ENCODE measurements around the gene EFL1.
"Not testable (repeated sequence)": the region's sequence is repeated elsewhere in the genome, so short reads cannot be mapped to it uniquely, and the experiment has no call there.

The EFL1 gene

DNA sequence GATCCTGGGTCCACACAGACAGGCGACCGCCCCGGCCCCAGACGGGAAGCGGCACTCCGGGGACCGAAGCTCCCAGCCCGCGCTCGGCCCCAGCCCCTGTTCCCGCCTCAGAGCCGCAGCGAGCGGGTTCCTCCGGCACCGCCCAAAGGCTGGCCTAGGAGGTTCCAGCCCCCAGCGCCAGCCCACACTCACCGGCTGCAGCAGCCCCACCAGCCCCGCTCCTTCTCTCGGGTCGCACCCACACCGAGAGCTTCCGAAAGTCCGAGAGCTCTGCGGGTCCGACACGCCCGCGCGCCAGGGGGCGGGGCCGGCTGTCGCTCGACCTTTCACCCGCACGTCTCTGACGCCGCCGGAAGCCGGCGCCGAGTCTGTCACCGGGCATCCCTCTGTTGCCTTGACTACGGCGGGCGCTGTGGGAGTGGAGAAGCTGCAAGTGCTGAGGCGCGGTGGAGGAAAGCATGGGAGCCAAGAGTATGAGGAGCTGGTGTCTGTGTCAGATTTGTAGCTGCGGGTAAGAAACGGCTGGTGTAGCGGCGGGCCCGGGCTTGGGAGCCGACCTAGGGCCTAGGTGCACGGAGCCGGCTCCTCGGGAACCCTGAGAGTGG, at the start of gene EFL1, which contains the start of gene SAXO2:
Gene EFL1, minus strand, starts transcription at position 313 of the 605 bp plus-strand sequence. CDS start 956 bp downstream, outside the sequence.
Gene SAXO2, plus strand, starts transcription at position 397 of the 605 bp plus-strand sequence. Its CDS starts 62 bp downstream, at position 459.
- DNase-seq = peak; percentile 86

DNA sequence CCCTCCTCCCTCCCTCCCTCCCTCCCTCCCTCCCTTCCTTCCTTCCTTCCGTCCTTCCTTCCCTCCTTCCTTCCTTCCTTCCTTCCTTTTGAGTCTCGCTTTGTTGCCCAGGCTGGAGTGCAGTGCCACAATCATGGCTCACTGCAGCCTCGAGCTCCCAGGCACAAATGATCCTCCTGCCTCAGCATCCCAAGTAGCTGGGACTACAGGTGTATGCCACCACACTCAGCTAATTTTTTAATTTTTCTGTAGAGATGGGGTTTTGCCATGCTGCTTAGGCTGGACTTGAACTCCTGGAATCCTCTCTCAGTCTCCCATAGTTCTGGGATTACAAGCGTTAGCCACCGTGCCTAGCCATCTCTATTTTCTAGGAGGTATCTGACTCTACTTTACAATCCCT, 48.8 kb upstream of the EFL1 start:
- DNase-seq = not testable (repeated sequence)

DNA sequence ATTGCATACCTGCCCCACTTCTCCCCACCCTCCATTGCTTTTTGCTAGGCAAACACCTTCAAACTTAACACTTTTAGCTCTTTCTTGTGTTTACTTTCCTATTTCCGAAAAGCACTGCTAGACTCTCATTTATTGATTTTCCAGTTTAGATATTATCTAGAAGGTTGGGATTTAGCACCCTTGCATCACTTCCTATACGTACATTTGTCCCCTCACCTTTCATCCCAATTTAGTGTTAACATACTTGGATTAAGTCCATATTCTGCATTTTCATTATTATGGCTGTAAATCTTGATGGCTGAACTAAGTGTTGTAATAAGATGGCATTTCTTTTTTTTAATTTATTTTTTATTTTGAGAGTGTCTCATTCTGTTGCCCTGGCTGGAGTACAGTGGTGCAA, 47.3 kb upstream of the EFL1 start:
- no peak for DNase-seq

DNA sequence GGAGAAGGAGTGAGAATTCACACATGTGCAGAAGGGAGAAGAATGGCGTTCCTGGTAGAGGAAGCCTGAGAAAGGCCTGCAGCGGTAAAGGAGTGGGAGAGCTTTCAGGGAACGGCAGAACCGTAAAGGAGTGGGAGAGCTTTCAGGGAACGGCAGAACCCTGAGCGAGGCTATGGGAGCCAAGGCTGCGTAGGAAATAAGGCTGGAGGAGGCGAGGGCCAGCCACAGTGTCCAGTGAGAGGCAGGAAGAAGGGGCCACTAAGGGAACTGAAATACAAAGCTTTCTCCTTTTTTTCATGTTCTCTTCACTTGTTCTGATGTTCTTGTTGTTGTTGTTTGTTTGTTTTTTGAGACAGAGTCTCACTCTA, 45.2 kb upstream of the EFL1 start:
- DNase-seq = no peak

DNA sequence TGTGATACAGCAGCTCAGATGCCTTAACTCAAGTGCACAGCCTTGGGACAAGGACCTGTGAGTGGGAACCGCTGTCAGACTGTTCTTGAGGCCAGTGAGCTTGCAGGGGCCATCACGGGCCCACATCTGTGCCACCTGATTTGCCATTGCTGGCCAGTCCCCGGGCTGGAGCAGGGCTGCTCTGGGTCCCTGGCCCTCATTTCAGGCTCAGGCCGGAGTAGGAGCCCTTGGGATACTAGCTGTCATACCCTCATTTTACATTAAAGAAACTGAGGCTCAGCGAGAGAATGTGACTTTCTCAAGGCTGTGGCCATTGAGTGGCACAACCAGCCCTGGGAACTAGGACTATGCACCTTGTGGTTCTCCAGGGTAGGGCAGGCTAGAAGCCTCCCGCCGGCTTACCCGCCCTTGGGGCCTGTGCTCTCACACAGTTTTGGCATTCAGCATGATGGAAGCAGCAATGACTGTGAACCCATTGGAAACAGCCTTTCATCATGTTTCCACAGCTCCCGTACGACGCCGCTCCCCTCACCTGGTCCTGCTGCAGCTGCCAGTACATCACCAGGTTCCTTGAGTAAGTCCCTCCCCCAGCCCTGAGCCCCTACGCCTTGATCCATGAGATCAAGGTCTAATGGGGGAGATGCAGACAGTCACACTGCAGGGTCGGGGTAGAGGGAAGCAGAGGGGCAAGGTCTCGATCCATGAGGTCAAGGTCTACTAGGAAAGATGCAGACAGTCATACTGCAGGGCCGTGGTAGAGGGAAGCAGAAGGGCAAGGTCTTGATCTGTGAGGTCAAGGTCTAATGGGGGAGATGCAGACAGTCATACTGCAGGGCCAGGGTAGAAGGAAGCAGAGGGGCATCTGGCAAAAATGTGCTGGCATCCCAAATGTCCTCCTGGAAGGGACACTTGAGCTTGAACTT, 44.5 kb upstream of the EFL1 start:
- DNase-seq = no peak

DNA sequence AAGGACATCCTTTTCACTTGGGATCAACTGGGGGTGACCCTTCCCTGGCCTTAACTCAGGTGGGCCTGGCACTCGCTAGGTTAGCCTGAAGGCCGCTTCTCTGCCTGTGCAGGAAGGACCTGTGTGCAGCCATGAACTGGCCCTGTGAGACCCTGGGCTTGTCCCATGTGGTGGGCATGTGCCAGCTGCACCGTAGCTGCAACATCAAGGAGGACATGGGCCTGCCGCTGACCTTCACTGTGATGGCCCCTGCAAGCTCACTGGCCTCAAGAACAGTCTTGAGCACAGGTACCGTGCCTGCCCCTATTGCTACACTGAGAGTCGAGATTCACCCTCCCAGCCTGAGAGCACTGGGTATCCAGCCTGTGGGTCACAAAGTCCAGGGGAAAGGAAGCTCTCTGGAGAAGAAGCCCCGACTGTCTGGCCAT, 43.1 kb upstream of the EFL1 start:
- DNase-seq = no peak

DNA sequence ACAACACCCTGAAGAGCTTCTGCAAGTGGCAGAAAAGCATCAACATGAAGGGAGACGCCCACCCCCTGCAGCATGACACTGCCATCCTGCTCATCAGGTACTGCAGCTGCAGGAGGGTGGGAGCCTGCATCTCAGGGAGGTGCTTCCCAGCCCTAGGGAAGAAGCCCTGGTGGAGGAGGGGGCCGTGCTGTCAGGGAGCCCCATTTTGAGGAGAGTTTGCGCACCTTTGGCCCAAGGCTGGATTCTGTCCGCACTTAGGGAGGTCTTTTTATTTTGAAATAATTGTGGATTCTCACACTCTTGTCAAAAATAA, 42.2 kb upstream of the EFL1 start:
- DNase-seq = no peak

DNA sequence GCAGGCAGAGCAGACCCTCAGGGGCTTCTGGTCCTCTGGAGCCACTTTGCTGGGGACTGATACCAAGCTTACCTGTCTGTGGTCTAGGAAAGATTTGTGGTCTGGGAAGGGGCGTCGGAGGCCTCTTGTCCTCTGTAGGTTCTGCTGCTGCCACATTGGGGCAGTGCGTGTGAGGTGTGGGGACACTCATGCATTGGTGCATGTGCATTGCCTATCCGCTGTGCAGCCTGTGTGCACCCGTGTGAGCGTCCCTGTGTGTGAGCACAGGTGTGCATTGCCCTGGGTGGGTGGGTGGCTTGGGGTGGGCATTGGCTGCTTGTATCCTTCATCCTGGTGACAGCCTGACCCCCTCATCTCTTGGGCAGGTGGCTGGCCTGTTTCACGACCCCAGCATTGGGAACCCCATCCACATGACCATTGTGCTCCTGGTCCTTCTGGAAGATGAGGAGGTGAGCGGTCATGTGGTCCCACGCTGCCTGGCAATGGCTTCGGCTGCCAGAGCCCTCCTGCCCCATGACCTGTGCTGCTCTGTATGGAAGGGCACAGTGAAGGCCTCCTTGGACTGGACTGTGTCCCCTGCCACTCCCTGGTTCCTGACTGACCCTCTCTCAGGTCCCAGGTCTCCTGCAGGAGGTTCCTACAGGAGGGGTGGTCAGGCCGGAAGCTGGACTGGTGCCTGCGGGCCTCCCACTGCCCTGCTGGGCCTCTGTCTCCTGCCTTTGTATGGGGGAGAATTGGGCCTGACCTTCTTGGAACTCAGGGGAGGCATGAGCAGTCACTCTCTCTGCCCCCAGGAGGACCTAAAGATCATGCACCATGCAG, 41.6 kb upstream of the EFL1 start:
- DNase-seq = no peak

DNA sequence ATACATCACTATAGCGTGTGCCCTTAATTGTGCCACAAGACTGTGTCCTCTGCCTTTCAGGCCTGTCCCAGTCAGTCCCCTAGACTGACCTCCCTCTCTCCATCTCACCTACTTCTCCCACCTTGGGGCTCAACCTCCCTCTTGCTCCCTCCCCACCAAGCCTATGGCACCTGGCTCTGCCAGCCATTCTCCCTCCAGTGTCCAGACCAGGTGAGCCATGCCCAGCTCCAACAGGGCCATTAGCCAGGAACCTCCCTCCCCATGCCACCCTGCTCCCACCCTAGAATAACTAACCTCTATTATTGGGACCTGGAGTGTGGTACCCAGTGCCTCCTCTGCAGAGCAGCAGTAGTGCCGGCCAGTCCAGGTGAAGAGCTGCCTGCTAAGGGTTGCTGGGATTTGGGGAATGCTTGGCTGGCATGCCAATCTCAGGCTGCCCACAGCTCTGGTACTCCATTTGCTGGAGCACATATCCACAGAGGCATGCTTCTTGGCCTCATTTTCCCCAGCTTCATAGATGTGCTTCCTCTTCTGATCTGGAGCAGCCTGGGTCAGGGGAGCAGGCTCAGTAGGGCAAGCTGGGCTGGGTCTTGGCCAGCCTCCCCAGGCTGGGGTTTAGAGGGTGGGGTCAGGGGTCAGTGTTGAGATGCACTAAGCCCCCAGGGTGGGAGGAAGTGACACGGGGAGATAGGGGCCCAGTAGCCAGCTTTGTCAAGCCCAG, 38.9 kb upstream of the EFL1 start:
- DNase-seq = no peak

DNA sequence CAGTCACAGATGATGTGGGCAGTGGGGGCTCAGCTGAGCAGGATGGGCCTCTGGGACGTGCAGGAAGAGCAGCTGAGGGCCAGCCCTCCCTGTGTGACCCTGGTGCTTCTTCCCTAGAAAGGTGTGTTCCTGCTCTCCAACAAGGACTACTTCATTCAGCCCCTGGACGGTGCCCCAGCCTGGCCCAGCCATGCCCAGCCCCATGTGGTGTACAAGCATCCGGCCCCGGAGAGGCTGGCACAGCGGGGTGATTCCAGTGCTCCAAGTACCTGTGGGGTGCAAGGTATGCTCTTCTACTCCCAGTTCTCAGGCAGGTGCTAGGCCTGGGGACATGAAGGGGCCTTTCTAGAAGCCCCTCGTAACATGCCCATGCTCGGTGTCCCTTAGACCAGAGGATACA, 38.3 kb upstream of the EFL1 start:
- DNase-seq = no peak

DNA sequence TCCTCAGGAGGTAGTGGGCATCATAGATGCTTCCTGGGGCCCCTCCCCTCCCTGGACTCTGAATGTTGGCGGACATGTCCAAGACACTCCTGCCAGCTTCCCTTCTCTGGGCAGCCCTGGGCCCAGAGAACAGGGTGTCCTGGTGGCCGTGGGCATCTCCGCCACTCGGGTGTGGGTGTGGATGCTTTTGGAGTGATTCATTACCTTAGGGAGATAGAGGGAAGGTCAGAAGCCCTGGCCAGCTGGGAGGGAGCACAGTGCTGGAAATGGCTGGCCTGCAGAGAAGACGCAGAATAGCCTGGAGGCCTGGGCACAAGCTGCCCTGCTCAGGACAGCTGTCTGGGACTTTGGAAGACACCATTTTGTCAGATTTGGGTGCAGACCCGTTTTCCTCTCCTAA, 37.8 kb upstream of the EFL1 start:
- not testable (repeated sequence) for DNase-seq

DNA sequence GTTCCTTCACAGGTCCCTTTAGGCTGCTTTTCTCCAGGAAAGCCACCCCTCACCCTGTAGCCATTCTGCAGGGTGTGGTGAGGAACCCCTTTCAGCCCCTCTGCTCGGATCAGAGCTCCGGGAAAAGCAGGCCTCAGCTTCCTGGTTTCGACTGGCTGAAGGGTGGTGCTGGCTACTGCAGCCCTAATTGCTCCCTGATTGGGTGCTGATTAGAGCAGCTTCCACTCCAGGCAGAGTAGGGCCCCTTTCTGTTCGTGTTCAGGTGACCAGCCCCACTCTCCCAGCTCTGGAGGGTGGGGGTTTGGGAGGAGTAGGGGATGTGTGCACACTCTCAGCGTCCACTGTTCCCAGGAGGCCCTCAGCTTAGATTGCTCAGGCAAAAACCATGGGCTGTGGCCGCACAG, 37.0 kb upstream of the EFL1 start:
- DNase-seq = not testable (repeated sequence)

DNA sequence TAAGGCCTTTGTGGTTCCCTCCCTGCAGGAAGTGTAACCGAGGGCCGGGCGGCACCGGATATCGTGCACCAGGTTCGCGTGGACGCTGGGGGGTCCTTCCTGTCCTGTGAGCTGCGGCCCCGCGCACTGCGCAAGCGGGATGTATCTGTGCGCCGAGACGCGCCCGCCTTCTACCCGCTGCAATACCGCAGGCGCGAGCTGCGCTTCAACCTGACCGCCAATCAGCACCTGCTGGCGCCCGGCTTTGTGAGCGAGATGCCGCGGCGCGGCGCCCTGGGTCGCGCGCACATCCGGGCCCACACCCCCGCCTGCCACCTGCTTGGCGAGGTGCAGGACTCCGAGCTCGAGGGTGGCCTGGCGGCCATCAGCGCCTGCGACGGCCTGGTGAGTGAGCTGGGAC, 36.0 kb upstream of the EFL1 start:
- no peak for DNase-seq

DNA sequence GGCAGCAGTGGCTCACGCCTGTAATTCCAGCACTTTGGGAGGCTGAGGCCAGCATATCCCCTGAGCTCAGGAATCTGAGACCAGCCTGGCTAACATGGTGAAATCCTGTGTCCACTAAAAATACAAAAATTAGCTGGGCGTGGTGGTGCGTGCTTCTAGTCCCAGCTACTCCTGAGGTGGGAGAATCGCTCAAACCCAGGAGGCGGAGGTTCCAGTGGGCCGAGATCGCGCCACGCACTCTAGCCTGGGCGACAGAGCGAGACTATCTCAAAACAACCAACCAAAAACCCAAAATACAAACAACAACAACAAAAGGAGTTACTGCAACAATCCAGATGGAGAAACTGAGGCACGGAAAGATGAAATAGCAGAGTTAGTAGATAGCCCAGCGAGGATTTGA, 35.5 kb upstream of the EFL1 start:
- no peak for DNase-seq

DNA sequence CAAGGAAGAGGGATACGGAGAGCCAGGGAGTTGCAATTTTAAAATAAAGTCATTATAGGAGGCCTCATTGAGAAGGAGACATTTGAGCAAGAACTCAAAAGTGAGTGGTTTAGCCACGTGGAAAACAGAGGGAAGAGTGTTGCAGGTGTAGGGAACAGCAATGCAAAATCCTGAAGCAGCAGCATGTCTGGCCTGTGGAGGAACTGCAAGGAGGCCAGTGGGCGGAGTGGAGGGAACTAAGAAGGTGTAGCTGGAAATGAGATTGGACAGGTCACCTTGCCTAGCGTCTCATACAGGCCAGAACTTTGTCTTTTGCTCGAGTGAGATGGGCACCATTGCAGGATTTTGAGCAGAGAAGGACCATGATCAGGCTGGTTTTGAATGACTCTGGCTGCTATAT, 35.0 kb upstream of the EFL1 start:
- DNase-seq = no peak

DNA sequence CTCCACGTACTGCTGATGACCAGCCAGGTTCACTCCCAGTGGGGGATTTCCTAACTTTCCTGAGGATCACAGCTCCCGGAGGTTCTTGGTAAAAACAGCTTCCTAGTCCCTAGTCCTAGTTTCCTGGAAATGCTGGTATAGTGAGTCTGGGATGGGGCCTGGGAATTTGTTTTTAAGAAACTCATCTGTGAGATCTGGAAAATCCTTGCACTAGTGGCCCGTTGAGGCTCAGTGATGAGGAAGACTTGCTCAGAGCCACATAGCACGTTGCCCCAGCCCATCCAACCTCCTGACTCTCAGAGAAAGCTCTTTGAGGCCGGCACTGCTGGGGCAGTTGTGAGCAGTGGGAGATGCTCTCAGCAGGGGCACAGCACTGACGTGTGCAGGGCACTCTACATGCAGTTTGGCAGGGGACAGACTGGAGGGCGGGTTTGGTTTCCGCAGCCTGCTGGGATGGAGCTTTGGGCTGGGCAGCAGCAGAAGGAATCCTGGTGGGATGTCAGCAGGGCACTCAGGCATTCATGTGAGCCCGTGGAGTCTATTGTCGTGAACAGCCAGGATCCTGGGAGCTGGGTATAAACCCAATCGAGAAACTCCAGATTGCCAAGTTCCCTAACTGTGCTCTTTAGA, 31.6 kb upstream of the EFL1 start:
- no peak for DNase-seq

DNA sequence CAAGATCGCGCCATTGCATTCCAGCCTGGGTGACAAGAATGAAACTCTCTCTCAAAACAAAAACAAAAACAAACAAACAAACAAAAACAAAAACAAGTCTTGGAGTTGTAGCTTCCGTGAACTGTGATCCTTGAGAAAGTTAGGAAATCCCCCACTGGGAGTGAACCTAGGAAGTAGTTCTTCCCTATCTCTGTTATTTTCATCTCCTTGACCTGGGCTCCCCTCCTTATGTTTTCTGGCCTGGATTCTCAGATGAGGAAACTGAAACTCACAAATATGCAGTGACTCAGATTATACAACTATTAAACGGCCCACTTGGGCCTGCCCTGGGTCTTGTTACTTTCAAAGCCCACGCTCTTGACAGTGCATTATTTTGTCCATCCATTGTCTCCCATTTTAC, 29.7 kb upstream of the EFL1 start:
- no peak for DNase-seq

DNA sequence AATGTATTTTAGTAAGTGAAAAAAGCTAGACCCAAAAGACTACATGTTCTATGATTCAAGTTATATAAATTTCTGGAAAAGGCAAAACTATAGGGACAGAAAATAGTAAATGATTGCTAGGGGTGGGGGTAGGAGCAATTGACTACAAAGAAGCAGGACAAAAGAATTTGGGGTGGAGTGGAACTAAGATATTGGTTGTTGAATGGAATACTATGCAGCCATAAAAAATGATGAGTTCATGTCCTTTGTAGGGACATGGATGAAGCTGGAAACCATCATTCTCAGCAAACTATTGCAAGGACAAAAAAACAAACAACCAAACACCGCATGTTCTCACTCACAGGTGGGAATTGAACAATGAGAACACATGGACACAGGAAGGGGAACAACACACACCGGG, 25.7 kb upstream of the EFL1 start:
- DNase-seq = not testable (repeated sequence)

DNA sequence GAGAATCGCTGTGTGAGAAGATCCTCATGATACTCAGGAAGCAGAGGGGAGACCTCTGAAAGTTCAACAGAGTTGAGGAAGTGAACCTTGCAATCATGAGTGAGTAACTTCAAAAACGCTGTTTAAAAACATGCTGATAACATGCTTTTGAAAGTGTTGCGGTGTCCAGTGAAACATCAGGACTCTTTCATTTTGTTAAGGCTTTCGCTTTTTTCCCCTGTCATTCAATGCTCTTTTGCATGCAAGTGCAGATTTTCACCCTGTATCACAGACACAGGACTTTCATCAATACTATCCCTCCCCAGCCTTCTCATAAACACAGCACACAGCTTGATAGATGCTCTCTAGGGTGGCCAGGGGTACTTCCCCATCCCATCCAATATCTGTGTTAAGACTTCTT, 23.9 kb upstream of the EFL1 start:
- DNase-seq = peak; percentile 80

DNA sequence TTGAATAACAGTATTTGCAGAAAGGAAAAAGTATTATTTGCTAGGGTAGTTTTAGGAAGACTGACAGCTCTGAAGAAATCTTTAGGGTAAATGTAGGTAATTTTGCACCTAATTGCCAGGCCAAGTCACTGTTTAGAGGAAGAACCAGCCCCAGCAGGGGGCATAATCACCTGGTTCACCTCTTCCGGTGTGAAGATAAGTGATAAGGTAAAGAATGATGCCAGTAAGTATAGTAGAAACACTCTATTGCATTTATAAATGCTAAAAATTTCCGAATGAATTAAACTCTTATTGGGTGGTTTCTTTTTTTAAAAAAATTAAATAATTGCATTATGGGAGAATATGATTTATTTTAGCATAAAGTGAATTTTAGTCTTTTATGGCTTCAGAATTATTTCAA, 21.8 kb upstream of the EFL1 start:
- DNase-seq = not testable (repeated sequence)

DNA sequence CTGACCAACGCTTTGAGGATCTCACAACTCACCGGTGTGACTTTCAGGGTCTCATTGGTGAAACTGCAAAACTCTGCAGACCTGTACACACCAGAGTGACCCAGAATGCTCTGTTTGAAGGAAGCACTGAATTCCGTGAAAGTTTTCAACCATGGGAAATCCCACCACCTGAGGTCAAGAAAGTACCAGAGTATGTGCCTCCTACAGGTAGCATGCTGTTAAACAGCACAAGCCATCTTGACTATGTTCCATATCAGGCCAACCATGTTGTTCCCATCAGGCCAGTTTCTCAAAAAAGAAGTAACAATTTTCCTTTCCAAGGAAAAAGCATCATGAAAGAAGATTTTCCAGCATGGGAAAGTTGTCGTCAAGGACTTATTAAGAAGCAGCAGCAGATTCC, 19.9 kb upstream of the EFL1 start:
- not testable (repeated sequence) for DNase-seq

DNA sequence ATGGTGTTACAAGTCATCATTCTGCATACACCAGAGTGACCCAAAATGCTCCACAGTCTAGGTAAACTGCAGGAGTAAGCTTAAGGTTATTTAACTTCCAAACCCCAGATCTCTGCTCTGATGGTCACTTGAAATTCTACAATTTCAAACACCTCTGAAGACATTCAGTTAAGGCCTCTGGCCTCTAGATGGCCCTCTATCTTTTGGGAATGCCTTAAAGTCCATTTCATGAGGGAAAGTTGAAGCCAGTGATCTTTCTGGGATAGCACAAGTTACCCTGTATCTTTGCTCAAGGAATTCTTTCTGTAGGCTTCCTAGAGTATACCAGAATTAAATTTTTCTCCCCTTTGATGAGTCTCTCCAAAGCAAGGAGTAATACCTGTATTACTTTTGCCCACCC, 18.7 kb upstream of the EFL1 start:
- not testable (repeated sequence) for DNase-seq
